OCI-LY3 (cell line): ENCODE data around the gene SPATA46.

ENCODE experiments used
- H2AFZ ChIP-seq: fragments of 200-600, 300-600 bp; shearing (Covaris generic); 2 replicates; pipeline ENCODE4 v1.6.0; 2014; ENCODE audit warnings: antibody characterized with exemption, low read depth, low read length
- H3K27ac ChIP-seq: fragments of 200-600, 300-600 bp; sonication (generic); 2 replicates; pipeline ENCODE4 v1.5.1; 2014; ENCODE audit warnings: mild to moderate bottlenecking, low read length, moderate library complexity, mixed read lengths
- H3K27me3 ChIP-seq: fragments of 200-600, 300-600 bp; sonication (generic); 2 replicates; pipeline ENCODE4 v1.6.1; 2014; ENCODE audit warnings: low read depth, low read length, mixed read lengths
- H3K36me3 ChIP-seq: fragments of 200-600, 300-600 bp; sonication (generic); replicated peaks from 2 replicates; pipeline ENCODE3; 2014; ENCODE audit warnings: low read depth, low read length, mixed read lengths
- H3K4me1 ChIP-seq: fragments of 300-600, 200-600 bp; sonication (generic); 2 replicates; pipeline ENCODE4 v1.6.1; 2014; ENCODE audit warnings: low read length, mixed read lengths
- H3K4me2 ChIP-seq: fragments of 200-600, 300-600 bp; sonication (generic); 2 replicates; pipeline ENCODE4 v1.6.1; 2014; ENCODE audit warnings: low read length, mixed read lengths
- H3K4me3 ChIP-seq: fragments of 300-600, 200-600 bp; sonication (generic); 2 replicates; pipeline ENCODE4 v1.5.1; 2014; ENCODE audit warnings: antibody characterized with exemption, mild to moderate bottlenecking, low read length, moderate library complexity
- H3K79me2 ChIP-seq: fragments of 300-600, 200-600 bp; shearing (Covaris generic); 2 replicates; pipeline ENCODE4 v1.6.1; 2014; ENCODE audit warnings: mild to moderate bottlenecking, low read length, mixed read lengths
- H3K9ac ChIP-seq: fragments of 300-600, 200-600 bp; shearing (Covaris generic); 2 replicates; pipeline ENCODE4 v1.6.0; 2014; ENCODE audit warnings: mild to moderate bottlenecking, low read length, moderate library complexity
- H3K9me3 ChIP-seq: fragments of 200-600, 300-600 bp; shearing (Covaris generic); 2 replicates; pipeline ENCODE4 v1.6.1; 2014; ENCODE audit warnings: low read length, mixed read lengths; ENCODE audit not compliant: insufficient read depth
- H4K20me1 ChIP-seq: fragments of 200-600, 300-600 bp; sonication (generic); 2 replicates; pipeline ENCODE4 v1.6.1; 2016; ENCODE audit warnings: low read length, mixed read lengths; ENCODE audit not compliant: insufficient read depth
- CTCF ChIP-seq: fragments of 200-600, 300-600 bp; sonication (generic); IDR thresholded peaks from 2 replicates; pipeline ENCODE4 v1.5.1; 2014; ENCODE audit warnings: antibody characterized with exemption, low read length, low read depth
- EZH2phosphoT487 ChIP-seq: fragments of 200-600 bp; shearing (Covaris generic); IDR thresholded peaks from 2 replicates; pipeline ENCODE4 v1.6.1; 2018; ENCODE audit warnings: antibody characterized with exemption, mixed run types, low read depth

Gene SPATA46

DNA sequence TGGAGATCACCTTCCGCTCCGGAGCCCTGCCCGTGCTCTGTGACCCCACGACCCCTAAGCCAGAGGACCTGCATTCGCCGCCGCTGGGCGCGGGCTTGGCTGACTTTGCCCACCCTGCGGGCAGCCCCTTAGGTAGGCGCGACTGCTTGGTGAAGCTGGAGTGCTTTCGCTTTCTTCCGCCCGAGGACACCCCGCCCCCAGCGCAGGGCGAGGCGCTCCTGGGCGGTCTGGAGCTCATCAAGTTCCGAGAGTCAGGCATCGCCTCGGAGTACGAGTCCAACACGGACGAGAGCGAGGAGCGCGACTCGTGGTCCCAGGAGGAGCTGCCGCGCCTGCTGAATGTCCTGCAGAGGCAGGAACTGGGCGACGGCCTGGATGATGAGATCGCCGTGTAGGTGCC, 9.6 kb downstream of the SPATA46 start:
- no peak overlapping the region for H3K27ac ChIP-seq
- H3K36me3 ChIP-seq, result no peaks in the 10 kb centered on the region
- H3K9ac ChIP-seq, result no peak overlapping the region
- no peaks in the 10 kb centered on the region for H3K79me2 ChIP-seq
- no peak overlapping the region for H3K4me3 ChIP-seq
- H2AFZ ChIP-seq, result no peak overlapping the region
- no peak for TF ChIP-seq EZH2phosphoT487
- no peak for TF ChIP-seq CTCF
- H4K20me1 ChIP-seq, result peaks cover 19% of the 10 kb centered on the region; the same call in 1 of the 2 replicates
- no peaks in the 10 kb centered on the region for H3K9me3 ChIP-seq
- H3K27me3 ChIP-seq, result peaks cover 84% of the 10 kb centered on the region
- H3K4me1 ChIP-seq, result peaks cover under 1% of the 10 kb centered on the region
- H3K4me2 ChIP-seq, result no peak overlapping the region

DNA sequence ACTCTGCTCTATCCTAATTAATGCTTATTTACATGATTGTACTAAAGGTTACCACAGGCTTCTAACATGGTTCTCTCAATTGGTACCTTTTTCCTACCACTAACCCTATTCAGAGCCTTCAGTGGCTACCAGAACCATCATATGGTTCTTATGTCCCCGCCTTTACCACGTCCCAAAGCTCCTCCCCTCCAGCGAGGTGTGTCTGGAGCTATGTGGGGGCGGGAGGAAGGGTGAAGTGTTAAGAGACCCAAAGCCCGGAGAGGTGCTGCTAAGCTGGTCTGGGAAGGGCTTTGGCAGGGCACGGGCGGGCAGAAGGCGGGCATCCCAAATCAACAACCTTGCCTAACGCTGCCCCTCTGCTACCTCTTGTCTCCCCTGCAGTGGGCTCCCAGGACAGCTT, 10.0 kb downstream of the SPATA46 start:
- no peaks in the 10 kb centered on the region for H3K79me2 ChIP-seq
- H3K4me3 ChIP-seq, result no peak overlapping the region
- H3K4me2 ChIP-seq, result no peak overlapping the region

DNA sequence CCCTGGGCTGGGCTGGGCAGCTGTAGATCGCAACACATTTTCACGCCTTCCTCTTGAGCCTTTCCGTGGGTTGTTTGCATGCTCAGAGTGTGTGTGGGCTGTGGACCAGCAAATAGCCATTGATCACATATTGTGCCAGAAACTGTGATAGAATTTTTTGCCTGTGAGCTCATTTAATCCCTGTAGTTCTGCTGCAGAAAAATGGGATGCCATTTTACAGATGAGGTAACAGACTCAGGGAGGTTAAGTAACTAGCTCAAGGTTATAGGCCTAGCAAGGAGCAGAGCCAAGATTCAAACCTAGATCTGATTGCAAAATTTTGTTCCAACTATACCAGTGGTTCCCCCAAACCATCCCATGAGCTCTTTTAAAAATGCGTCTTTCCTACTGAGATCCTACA, 10.5 kb downstream of the SPATA46 start:
- Histone ChIP-seq H3K4me2 (no peak overlapping the region), H3K9ac (no peak overlapping the region), H3K27me3 (peaks cover 87% of the 10 kb centered on the region), H3K36me3 (no peaks in the 10 kb centered on the region), H3K4me3 (no peak overlapping the region), H3K27ac (no peak overlapping the region), H2AFZ (no peak overlapping the region), H3K4me1 (peaks cover 10% of the 10 kb centered on the region), H3K79me2 (no peaks in the 10 kb centered on the region), H3K9me3 (no peaks in the 10 kb centered on the region), H4K20me1 (peaks cover 26% of the 10 kb centered on the region)
- TF ChIP-seq EZH2phosphoT487 (no peak), CTCF (no peak)

More for the DNA sequence above, 10.0 kb downstream of the SPATA46 start:
- no peak overlapping the region for H3K9ac ChIP-seq
- no peak overlapping the region for H2AFZ ChIP-seq
- no peak for TF ChIP-seq EZH2phosphoT487
- no peak for TF ChIP-seq CTCF
- H3K9me3 ChIP-seq, result no peaks in the 10 kb centered on the region
- peaks cover 5% of the 10 kb centered on the region for H3K4me1 ChIP-seq
- peaks cover 22% of the 10 kb centered on the region for H4K20me1 ChIP-seq
- H3K36me3 ChIP-seq, result no peaks in the 10 kb centered on the region
- peaks cover 84% of the 10 kb centered on the region for H3K27me3 ChIP-seq
- no peak overlapping the region for H3K27ac ChIP-seq

DNA sequence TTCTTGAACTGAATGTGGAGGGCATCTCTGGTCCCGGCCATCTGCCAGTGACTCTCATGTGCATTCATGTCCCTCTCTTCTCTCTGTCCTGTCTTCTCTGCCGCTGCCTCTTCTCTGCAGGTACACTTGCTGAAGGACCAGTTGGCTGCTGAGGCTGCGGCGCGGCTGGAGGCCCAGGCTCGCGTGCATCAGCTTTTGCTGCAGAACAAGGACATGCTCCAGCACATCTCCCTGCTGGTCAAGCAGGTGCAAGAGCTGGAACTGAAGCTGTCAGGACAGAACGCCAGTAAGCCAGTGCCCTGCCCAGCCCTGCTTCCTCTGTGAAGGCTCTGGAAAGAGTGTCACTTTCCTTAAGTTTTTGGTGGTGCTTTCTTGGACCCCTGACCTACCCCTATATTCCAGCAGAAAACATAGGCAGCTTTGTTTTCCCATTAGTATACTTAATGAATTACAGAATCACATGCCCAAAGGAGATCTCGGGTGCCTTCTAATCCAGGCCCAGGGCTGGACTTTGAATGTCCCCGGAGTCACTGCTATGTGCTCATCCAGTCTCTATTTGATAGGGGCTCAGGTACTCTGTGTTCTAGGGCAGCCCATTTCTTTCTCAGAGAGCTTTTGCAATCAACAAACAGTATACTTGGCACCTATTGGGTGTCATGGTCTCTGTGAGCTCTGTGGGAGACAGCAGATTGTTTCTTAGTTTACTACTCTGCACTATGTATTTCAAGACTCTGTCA, 11.2 kb downstream of the SPATA46 start:
- no peak overlapping the region for H2AFZ ChIP-seq
- TF ChIP-seq CTCF (no peak), EZH2phosphoT487 (no peak)
- peaks cover 12% of the 10 kb centered on the region for H3K4me1 ChIP-seq

More for the DNA sequence above, 11.2 kb downstream of the SPATA46 start:
- peaks cover 90% of the 10 kb centered on the region for H3K27me3 ChIP-seq
- H4K20me1 ChIP-seq, result peaks cover 33% of the 10 kb centered on the region
- no peak overlapping the region for H3K9ac ChIP-seq
- H3K36me3 ChIP-seq, result no peaks in the 10 kb centered on the region
- H3K4me2 ChIP-seq, result no peak overlapping the region
- H3K4me3 ChIP-seq, result no peak overlapping the region
- no peaks in the 10 kb centered on the region for H3K9me3 ChIP-seq
- no peaks in the 10 kb centered on the region for H3K79me2 ChIP-seq
- H3K27ac ChIP-seq, result no peak overlapping the region
